Epithelial cell of esophagus (primary cell): Measurements from ENCODE around the gene CELF1.

Experiments
- DNase-seq: peaks from one replicate; pipeline ENCODE4 v3.0.0; 2010; ENCODE audit warnings: low read depth
- H3K4me3 ChIP-seq: 2 replicates; pipeline ENCODE4 v1.5.1; 2011; ENCODE audit warnings: mild to moderate bottlenecking, low read length, control low read depth
- TF ChIP-seq, protein P1 (sequence below): IDR thresholded peaks from 2 replicates; pipeline ENCODE4 v1.5.1; 2011; ENCODE audit warnings: low read depth, mild to moderate bottlenecking, low read length, control low read depth, inconsistent platforms; ENCODE audit not compliant: insufficient read depth; ENCODE audit errors: missing control alignments

The CELF1 gene

DNA sequence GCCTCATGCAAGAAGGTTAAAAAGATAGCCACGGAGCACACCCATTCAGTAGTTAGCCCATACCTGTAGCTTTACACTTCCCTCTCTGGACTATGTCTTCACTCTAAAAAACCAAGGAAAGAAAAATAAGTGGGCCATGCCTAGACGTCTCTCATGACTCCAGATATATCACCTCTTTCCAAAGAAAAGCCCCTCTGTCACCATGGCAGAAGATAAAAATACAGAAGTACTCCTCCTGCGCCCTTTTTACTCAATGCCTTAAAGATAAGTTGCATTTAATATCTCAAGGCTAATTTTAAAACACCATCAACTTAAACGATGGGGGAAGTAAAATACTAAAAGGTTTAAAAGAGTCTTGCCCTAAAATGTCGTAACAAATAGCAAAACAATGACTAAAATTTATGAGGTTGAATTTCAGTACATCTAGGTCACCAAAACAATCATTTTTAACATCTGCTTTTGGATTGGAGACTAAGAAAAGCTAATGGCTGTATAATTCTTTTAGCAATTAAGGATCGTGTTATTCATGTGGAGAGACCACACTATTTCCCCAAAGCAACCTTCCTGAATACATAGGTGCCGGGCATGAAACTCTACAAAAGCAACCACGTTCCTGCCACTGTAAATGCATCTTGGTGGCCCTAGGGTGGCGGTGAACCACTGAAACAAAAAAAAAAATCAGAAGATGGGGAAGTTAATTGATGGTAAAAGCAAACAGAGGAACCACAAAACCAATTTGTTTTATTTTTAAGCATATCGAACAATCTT, 46.0 kb downstream of the CELF1 start:
- TF ChIP-seq, protein P1, sequence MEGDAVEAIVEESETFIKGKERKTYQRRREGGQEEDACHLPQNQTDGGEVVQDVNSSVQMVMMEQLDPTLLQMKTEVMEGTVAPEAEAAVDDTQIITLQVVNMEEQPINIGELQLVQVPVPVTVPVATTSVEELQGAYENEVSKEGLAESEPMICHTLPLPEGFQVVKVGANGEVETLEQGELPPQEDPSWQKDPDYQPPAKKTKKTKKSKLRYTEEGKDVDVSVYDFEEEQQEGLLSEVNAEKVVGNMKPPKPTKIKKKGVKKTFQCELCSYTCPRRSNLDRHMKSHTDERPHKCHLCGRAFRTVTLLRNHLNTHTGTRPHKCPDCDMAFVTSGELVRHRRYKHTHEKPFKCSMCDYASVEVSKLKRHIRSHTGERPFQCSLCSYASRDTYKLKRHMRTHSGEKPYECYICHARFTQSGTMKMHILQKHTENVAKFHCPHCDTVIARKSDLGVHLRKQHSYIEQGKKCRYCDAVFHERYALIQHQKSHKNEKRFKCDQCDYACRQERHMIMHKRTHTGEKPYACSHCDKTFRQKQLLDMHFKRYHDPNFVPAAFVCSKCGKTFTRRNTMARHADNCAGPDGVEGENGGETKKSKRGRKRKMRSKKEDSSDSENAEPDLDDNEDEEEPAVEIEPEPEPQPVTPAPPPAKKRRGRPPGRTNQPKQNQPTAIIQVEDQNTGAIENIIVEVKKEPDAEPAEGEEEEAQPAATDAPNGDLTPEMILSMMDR: no peak
- DNase-seq: no peak
- H3K4me3 ChIP-seq: no peak overlapping the region

DNA sequence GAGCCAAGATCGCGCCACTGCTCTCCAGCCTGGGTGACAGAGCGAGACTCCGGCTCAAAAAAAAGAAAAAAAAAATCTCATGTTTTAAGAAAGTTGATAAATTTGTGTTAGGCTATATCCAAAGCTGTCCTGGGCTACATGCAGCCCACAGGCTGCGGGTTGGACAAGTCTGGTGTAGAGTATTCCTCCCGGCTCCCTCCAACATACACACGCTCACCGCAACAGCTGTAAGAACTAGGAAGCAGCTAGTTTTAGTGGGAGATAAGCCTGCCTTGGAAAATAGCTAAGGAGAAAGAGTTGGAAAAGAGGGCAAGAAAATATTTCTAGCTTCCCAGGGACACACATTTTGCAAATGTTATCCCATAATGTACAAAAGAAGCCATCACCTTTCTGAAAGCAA, 46.6 kb downstream of the CELF1 start:
- TF ChIP-seq, protein P1: no peak
- no peak for DNase-seq
- no peak overlapping the region for H3K4me3 ChIP-seq

GRCh38 chr11:47504910-47505309, 48.0 kb downstream of the CELF1 start:
- TF ChIP-seq, protein P1: no peak
- DNase-seq: no peak
- no peak overlapping the region for H3K4me3 ChIP-seq

- H3K4me3 ChIP-seq: no peak overlapping the region
- TF ChIP-seq, protein P1: no peak
- DNase-seq: no peak
These were observed 49.7 kb downstream of the CELF1 start for GRCh38 chr11:47503227-47503626.

DNA sequence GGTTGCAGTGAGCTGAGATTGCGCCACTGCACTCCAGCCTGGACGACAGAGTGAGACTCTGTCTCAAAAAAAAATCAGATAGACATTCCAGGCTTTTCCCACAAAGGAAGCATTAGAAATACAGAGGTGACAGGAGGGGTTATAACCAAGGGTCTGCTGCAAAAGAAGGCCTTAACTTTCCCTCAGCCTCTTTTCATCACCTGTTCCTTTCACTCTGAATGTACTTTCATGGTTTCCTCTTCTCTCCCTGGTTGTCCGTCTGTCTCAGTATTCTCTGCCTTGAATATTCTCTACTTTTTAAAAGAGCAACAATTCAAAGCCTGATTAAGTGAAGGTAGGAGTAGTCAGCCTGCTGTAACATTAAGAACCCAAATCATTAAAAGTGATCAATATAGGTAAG, 50.2 kb downstream of the CELF1 start:
- TF ChIP-seq, protein P1: no peak
- H3K4me3 ChIP-seq: no peak overlapping the region
- DNase-seq: no peak

GRCh38 chr11:47501101-47501500, 51.8 kb downstream of the CELF1 start:
- H3K4me3 ChIP-seq: no peak overlapping the region
- DNase-seq: no peak
- TF ChIP-seq, protein P1: no peak

DNA sequence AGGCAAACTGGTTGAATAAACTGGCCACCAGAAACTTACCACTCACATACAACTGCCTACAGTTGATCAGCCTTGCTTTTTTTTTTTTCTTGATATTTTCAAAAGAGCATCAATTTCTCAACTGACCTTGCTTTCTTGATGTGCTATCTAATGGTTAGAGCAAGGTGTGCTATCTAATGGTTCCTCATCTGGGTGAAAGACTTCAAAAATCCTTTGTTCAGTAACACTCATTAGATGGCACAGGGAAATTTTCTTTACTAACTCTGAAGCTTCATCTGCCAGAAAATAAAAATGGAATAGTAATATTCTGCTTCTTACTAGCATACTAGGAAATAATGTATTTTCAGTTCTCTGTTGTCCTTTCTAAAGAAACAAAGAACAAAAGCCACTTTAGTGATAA, 52.8 kb downstream of the CELF1 start:
- TF ChIP-seq, protein P1: no peak
- no peak for DNase-seq
- no peak overlapping the region for H3K4me3 ChIP-seq
